Measurements from ENCODE around the gene ALKBH1.

- TF ChIP-seq, protein P1, sequence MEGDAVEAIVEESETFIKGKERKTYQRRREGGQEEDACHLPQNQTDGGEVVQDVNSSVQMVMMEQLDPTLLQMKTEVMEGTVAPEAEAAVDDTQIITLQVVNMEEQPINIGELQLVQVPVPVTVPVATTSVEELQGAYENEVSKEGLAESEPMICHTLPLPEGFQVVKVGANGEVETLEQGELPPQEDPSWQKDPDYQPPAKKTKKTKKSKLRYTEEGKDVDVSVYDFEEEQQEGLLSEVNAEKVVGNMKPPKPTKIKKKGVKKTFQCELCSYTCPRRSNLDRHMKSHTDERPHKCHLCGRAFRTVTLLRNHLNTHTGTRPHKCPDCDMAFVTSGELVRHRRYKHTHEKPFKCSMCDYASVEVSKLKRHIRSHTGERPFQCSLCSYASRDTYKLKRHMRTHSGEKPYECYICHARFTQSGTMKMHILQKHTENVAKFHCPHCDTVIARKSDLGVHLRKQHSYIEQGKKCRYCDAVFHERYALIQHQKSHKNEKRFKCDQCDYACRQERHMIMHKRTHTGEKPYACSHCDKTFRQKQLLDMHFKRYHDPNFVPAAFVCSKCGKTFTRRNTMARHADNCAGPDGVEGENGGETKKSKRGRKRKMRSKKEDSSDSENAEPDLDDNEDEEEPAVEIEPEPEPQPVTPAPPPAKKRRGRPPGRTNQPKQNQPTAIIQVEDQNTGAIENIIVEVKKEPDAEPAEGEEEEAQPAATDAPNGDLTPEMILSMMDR (IDR thresholded peaks at IDR 0.05), result no peak
- TF ChIP-seq POLR2A (IDR thresholded peaks at IDR 0.05), result no peak
Measured at GRCh38 chr14:77682158-77682553, 25.7 kb downstream of the ALKBH1 start.
